NCI-H1092 treated with DMSO at 0.1 percent for 48 hours (cell line): ENCODE results near the gene OR6X1.
"Not testable (repeated sequence)": the region's sequence is repeated elsewhere in the genome, so short reads cannot be mapped to it uniquely, and the experiment has no call there.

Experiments
- DNase-seq: peaks from one replicate; lab custom pipeline; 2025; lab: John Stamatoyannopoulos, UW

Gene OR6X1

GRCh38 chr11:123753110-123753509 is 1.2 kb downstream of the OR6X1 start:
- no peak for DNase-seq

GRCh38 chr11:123751781-123752180 is 2.5 kb downstream of the OR6X1 start:
- no peak for DNase-seq

GRCh38 chr11:123748349-123748748 is 6.0 kb downstream of the OR6X1 start:
- DNase-seq = not testable (repeated sequence)

GRCh38 chr11:123745764-123746451 is 8.4 kb downstream of the OR6X1 start:
- DNase-seq = no peak

- no peak for DNase-seq
Measured at GRCh38 chr11:123742724-123743120, 11.6 kb downstream of the OR6X1 start.

- DNase-seq = no peak
Measured at GRCh38 chr11:123742031-123742723, 12.1 kb downstream of the OR6X1 start.

GRCh38 chr11:123741159-123742030 is 12.9 kb downstream of the OR6X1 start, which contains the start of gene ZNF202:
TSS of gene ZNF202 (minus strand) at chr11:123741660. CDS start at chr11:123730888, 10,772 bp downstream.
- peak; percentile 95 for DNase-seq

GRCh38 chr11:123740787-123741158 is 13.5 kb downstream of the OR6X1 start:
- DNase-seq = no peak

GRCh38 chr11:123738374-123738773 is 15.9 kb downstream of the OR6X1 start:
- DNase-seq = no peak

- DNase-seq = no peak
Measured at GRCh38 chr11:123736769-123737168, 17.5 kb downstream of the OR6X1 start.

- no peak for DNase-seq
Measured at GRCh38 chr11:123729602-123730001, 24.7 kb downstream of the OR6X1 start.

GRCh38 chr11:123725995-123726655 is 28.2 kb downstream of the OR6X1 start:
- no peak for DNase-seq

- DNase-seq = no peak
Measured at GRCh38 chr11:123719452-123719851, 34.9 kb downstream of the OR6X1 start.

- no peak for DNase-seq
Measured at GRCh38 chr11:123718469-123718868, 35.8 kb downstream of the OR6X1 start.

- no peak for DNase-seq
Measured at GRCh38 chr11:123718063-123718462, 36.3 kb downstream of the OR6X1 start.

GRCh38 chr11:123712627-123713026 is 41.7 kb downstream of the OR6X1 start:
- DNase-seq = not testable (repeated sequence)

GRCh38 chr11:123707606-123708205 is 46.6 kb downstream of the OR6X1 start:
- peak; percentile 75 for DNase-seq

GRCh38 chr11:123707206-123707605 is 47.1 kb downstream of the OR6X1 start:
- no peak for DNase-seq

GRCh38 chr11:123704341-123704740 is 50.0 kb downstream of the OR6X1 start:
- DNase-seq = no peak
